Right lobe of liver (tissue), 6 donors: ENCODE results near the gene PTK7. TPM values are rescaled to one million over a fixed set of nuclear protein-coding genes. Genes with fewer than 3 reads are reported as not detected.

Source experiments
- ATAC-seq, 4 donors: fragments of 200-7000 bp; cut with Tn5 transposase; one replicate each; pipeline ENCODE4 v1.9.1; 2020; ENCODE audit warnings: mild to moderate bottlenecking in 4 of 4, moderate library complexity in 4 of 4
- DNase-seq, 3 donors: peaks; one replicate each; pipeline ENCODE4 v3.0.0-alpha.2; 2020
- H3K27ac ChIP-seq, 3 donors: fragments of 200-600 bp; one replicate each; pipeline ENCODE4 v1.8.0; 2022
- H3K27me3 ChIP-seq, 2 donors: fragments of 200-600 bp; one replicate each; pipeline ENCODE4 v1.8.0; 2022
- H3K36me3 ChIP-seq, 4 donors: fragments of 200-600 bp; sonication (generic) in 1 of 4; one replicate each; pipeline versions ENCODE4 v1.5.1 to v1.8.0; 2017 to 2022; ENCODE audit warnings: control low read depth in 1 of 4
- H3K4me1 ChIP-seq, 4 donors: fragments of 200-600 bp; sonication (generic) in 1 of 4; one replicate each; pipeline versions ENCODE4 v1.5.1 to v1.8.0; 2017 to 2022; ENCODE audit warnings: control low read depth in 1 of 4
- H3K4me3 ChIP-seq, 3 donors: fragments of 200-600 bp; one replicate each; pipeline ENCODE4 v1.8.0; 2022
- H3K9me3 ChIP-seq, 4 donors: fragments of 200-600 bp; sonication (generic) in 1 of 4; one replicate each; pipeline versions ENCODE4 v1.5.1 to v1.8.0; 2017 to 2022; ENCODE audit warnings: control low read depth in 1 of 4
- POLR2A ChIP-seq: fragments of 450-650 bp; IDR thresholded peaks from one replicate; pipeline ENCODE4 v1.6.1; 2017; ENCODE audit warnings: antibody characterized with exemption, mild to moderate bottlenecking
- WGBS: methylation state at CpG from one replicate; pipeline ENCODE4 v1.1.6; 2018; ENCODE audit warnings: low coverage, low lambda C conversion rate; ENCODE audit not compliant: insufficient coverage; ENCODE audit errors: missing lambda C conversion rate; 5-methylcytosine and 5-hydroxymethylcytosine counted together
- intact Hi-C, 2 donors: fragments of 100-400 bp; cut with DNase I; formaldehyde crosslinking; loops; one replicate each; pipeline versions ENCODE4 v1.11.2 to v1.14.1; 2022
- total RNA-seq, 6 experiments: library from RNA; depleted of rRNA in 2 of 6; stranded (reverse); fragments of >200 nt in 2 of 6; fragmentation: NEBNext Ultra II Directional in 3 of 6; extraction: Animal tissue kit (Norgen Biotek cat#: 25700) in 3 of 6; gene quantifications; one replicate each; pipeline versions ENCODE4 v1.1.0 to v1.2.4, GENCODE V29; 2016 to 2023
- TF ChIP-seq, protein P1 (sequence below), 4 donors: fragments of 200-600 bp in 3 of 4; fragments of 450-650 bp in 1 of 4; IDR thresholded peaks; one replicate each; pipeline versions ENCODE4 v1.5.1 to v1.8.0; 2016 to 2022; ENCODE audit warnings: antibody characterized with exemption in 4 of 4, mild to moderate bottlenecking in 2 of 4
- donor health status: DM: no; HTN: yes; CAD: no.
- donor health status: DM: no; HTN: no; CAD: no.
- donor health status: DM: no; HTN: no; CAD: no.
- donor health status: DM: no; HTN: yes; CAD: no.
- donor health status: DM: no; HTN: yes; CAD: no.

The PTK7 gene
- total RNA-seq, 6 experiments from 2014 or later = 0.55 to 1.8 (median 0.99) TPM

DNA sequence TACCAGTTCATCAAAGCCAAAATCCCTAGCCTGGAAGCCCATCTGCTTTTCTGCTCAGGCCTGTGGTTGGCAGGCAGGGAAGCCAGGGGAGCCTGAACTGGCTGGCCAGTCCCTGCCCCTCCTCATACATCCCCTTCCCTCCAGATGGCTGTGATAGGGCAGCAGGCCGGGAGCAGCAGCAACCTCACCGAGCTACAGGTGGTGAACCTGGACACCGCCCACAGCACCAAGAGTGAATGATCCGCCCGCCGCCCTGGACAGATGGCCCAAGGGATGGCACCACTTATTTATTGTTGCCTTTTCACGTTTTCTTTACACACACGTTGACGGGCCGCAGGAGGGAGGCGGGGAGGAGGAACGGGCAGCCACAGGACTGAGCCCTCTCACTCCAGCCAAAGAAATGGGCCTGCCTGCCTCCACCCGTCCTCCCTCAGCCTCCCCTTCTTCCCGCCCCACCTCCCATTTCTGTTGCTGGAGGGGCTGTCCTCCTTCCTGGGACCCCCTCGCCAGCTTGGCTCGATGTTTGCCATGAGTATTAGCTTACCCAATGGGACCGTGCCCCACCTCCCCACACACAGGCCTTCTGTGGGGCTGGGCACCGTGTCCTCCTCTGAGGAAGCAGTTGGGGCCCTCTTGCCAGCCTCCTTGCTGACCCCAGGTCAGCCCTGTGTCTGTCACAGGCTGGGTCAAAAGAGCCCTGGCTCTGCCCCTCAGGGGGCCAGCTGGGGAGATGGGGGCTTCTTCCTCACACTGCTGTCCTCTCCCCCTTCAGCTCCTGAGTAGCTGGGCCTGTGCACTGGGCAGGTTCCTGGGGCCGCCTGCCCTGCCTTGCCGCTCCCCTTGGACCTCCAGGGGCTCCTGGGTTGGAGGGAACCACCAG lies 103.1 kb downstream of the PTK7 start:
- TF ChIP-seq, protein P1, sequence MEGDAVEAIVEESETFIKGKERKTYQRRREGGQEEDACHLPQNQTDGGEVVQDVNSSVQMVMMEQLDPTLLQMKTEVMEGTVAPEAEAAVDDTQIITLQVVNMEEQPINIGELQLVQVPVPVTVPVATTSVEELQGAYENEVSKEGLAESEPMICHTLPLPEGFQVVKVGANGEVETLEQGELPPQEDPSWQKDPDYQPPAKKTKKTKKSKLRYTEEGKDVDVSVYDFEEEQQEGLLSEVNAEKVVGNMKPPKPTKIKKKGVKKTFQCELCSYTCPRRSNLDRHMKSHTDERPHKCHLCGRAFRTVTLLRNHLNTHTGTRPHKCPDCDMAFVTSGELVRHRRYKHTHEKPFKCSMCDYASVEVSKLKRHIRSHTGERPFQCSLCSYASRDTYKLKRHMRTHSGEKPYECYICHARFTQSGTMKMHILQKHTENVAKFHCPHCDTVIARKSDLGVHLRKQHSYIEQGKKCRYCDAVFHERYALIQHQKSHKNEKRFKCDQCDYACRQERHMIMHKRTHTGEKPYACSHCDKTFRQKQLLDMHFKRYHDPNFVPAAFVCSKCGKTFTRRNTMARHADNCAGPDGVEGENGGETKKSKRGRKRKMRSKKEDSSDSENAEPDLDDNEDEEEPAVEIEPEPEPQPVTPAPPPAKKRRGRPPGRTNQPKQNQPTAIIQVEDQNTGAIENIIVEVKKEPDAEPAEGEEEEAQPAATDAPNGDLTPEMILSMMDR (IDR thresholded peaks at IDR 0.05) = no peak
- no peak for TF ChIP-seq POLR2A
- WGBS = 80% methylated on average over 7 of the region's 20 CpGs
- Histone ChIP-seq H3K27ac (no peak overlapping the region), H3K4me1 (peaks cover 0 to 16% (median 3%) of the 10 kb centered on the region in 4 donors), H3K9me3 (no peaks in the 10 kb centered on the region), H3K4me3 (no peak overlapping the region), H3K27me3 (no peaks in the 10 kb centered on the region), H3K36me3 (peaks cover 7 to 47% (median 24%) of the 10 kb centered on the region in 4 donors)
- DNase-seq = no peak
- no peak for ATAC-seq
- intact Hi-C loops = no loop called here

DNA sequence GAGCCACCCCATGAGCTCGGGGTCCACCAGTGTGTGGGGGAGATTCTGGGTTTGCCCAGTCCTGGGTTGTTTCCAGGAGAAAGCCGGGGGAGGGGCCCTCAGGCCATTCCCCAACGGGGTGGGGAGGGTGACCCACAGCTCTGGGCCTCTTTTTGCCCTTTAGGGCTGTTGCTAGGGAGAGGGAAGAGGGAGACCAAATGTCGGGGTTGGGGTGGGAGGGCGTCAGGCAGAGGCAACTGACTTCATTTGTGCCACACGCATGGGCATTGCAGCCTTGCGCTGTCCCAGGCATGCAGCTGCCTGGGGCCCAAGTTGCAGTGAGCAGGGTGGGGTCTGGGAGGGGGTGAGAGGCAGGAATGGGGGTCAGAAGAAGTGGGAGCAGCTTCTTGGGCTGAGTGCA lies 103.9 kb downstream of the PTK7 start:
- Histone ChIP-seq H3K36me3 (peaks cover 7 to 47% (median 24%) of the 10 kb centered on the region in 4 donors), H3K27ac (no peak overlapping the region), H3K4me3 (no peak overlapping the region), H3K4me1 (peaks cover 0 to 15% (median 1%) of the 10 kb centered on the region in 4 donors), H3K27me3 (no peaks in the 10 kb centered on the region), H3K9me3 (no peaks in the 10 kb centered on the region)
- intact Hi-C loops = no loop called here
- ATAC-seq = no peak
- TF ChIP-seq, protein P1 (IDR thresholded peaks at IDR 0.05) = no peak
- no peak for TF ChIP-seq POLR2A
- 73% methylated on average over 3 of the region's 7 CpGs for WGBS
- no peak for DNase-seq

DNA sequence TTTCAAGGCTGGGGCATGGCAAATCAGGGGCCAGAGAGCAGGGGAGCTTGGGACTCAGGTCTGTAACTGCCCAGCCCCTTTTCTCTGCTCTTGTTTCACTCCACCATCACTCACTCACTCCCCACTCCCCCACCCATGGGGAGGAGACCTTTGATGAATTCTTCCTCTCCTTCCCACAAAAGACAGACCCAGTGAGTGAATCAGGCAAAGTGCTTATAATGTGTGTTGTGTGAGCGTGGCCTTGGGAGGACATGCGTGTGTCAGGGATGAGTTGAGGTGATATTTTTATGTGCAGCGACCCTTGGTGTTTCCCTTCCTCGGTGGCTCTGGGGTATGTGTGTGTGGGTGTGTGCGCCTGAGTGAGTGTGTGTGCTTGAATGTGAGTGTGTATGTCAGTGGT lies 104.9 kb downstream of the PTK7 start:
- 73% methylated on average over 5 of the region's 5 CpGs for WGBS
- no peaks in the 10 kb centered on the region for H3K9me3 ChIP-seq
- H3K27ac ChIP-seq = no peak overlapping the region
- no peak for TF ChIP-seq POLR2A
- TF ChIP-seq, protein P1 (IDR thresholded peaks at IDR 0.05) = no peak
- DNase-seq (no peak), ATAC-seq (no peak)
- peaks cover 0 to 15% (median 0%) of the 10 kb centered on the region in 4 donors for H3K4me1 ChIP-seq
- intact Hi-C loops = no loop called here
- peaks cover 0 to 44% (median 19%) of the 10 kb centered on the region in 4 donors for H3K36me3 ChIP-seq
- no peak overlapping the region for H3K4me3 ChIP-seq
- no peaks in the 10 kb centered on the region for H3K27me3 ChIP-seq

DNA sequence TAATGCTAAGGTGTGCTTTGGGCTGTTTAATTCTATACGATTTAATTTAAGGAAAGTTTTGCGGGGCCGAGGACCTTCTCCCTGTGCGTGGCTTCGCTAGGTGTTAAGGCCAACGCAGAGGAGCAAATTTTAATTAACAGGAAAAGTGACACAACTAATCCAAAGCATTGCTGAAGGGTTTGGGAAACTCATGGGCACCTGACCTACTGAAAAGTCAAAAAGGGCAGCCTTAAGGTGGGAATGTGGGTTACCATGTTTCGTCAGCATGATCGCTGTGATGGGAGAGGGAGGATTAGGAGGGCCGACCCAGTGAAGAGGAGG lies 105.5 kb downstream of the PTK7 start:
- intact Hi-C loops = no loop called here
- H3K4me3 ChIP-seq = peak overlapping the region; percentile 66 to 71 (median 67)
- H3K4me1 ChIP-seq = peaks cover 0 to 15% (median 0%) of the 10 kb centered on the region in 4 donors
- no peaks in the 10 kb centered on the region for H3K9me3 ChIP-seq
- DNase-seq = no peak
- H3K36me3 ChIP-seq = peaks cover 0 to 38% (median 16%) of the 10 kb centered on the region in 4 donors
- no peak for ATAC-seq
- H3K27me3 ChIP-seq = no peaks in the 10 kb centered on the region
- TF ChIP-seq POLR2A = no peak
- TF ChIP-seq, protein P1 (IDR thresholded peaks at IDR 0.05) = no peak
- H3K27ac ChIP-seq = peak overlapping the region in 2 of 3 donors; percentile 16 to 34
- 39% methylated on average over 9 of the region's 9 CpGs for WGBS
